Sigmoid colon (tissue), 3 donors: ENCODE results near the gene HLA-DOB.

Experiments used
- POLR2A ChIP-seq, 2 donors: fragments of 450-650 bp; IDR thresholded peaks; one replicate each; pipeline ENCODE4 v1.6.1; 2016; ENCODE audit warnings: antibody characterized with exemption in 2 of 2, mild to moderate bottlenecking in 2 of 2, moderate library complexity in 2 of 2
- TF ChIP-seq, protein P1 (sequence below), 4 experiments: fragments of 450-650 bp in 3 of 4; fragments of 200-600 bp in 1 of 4; IDR thresholded peaks; one replicate each; pipeline ENCODE4 v1.5.1; 2016 to 2019; ENCODE audit warnings: antibody characterized with exemption in 4 of 4, mild to moderate bottlenecking in 3 of 4, moderate library complexity in 2 of 4

DNA sequence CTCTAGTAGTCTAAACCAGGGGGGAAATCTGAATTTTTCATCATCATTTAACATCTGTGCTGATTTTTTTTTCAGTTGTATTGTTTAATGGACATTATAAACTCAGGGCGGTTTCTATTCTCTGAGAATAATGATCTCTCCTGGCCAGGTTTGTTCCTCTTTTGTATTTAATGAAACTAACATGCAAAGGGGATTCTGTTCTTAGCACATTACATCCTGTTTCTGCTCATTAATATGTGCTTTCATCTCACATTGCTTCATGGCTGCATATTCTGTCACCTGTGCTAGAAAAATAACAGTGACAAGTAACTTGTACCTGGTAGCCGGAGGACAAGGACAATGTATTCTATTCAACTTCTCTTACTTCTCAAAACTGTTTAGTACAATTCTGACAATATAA lies 806 bp downstream of the HLA-DOB start:
- no peak for TF ChIP-seq POLR2A (IDR thresholded peaks at IDR 0.05)
- TF ChIP-seq, protein P1, sequence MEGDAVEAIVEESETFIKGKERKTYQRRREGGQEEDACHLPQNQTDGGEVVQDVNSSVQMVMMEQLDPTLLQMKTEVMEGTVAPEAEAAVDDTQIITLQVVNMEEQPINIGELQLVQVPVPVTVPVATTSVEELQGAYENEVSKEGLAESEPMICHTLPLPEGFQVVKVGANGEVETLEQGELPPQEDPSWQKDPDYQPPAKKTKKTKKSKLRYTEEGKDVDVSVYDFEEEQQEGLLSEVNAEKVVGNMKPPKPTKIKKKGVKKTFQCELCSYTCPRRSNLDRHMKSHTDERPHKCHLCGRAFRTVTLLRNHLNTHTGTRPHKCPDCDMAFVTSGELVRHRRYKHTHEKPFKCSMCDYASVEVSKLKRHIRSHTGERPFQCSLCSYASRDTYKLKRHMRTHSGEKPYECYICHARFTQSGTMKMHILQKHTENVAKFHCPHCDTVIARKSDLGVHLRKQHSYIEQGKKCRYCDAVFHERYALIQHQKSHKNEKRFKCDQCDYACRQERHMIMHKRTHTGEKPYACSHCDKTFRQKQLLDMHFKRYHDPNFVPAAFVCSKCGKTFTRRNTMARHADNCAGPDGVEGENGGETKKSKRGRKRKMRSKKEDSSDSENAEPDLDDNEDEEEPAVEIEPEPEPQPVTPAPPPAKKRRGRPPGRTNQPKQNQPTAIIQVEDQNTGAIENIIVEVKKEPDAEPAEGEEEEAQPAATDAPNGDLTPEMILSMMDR (IDR thresholded peaks at IDR 0.05): no peak
